ENCODE data around the gene PRKN.

The PRKN gene

DNA sequence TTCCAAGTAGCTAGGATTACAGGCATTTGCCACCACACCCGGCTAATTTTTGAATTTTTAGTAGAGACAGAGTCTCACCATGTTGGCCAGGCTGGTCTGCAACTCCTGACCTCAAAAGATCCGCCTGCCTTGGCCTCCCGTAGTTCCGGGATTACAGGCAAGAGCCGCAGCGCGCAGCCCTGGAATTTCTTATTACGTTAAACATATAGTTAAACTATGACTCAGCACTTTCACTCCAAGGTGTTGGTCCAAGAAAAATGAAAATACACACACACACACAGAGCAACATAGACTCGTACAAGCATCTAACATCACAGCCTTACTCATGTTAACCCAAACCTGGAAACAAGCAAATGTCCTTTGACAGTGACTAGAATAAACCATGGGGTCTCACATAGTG lies 663.9 kb downstream of the PRKN start:
- no peak for DNase-seq (ENCODE audit: low read depth, low spot score)

DNA sequence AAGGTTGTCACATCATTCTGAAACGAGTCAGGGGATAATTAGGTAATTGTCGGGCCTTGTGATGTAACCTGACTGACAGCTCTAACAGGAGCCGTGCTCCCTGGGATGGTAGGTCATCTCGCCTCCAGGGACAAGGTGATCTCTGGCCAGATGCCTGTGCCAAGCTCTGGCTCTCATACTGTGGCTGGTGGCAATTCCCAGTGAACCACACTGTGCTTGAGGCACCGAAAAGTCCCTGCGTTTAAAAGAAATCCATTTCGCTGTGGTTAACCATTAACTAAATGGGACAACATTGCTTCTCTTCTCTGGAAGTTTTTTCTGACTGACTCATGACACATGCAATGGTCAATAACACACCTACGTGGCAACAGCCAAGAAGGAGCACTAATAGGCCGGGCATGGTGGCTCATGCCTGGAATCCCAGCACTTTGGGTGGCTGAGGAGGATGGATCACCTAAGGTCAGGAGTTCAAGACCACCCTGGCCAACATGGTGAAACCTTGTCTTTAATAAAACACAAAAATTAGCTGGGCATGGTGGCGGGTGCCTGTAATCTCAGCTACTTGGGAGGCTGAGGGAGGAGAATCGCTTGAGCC lies 669.2 kb downstream of the PRKN start:
- DNase-seq (ENCODE audit: low read depth, low spot score), result no peak

DNA sequence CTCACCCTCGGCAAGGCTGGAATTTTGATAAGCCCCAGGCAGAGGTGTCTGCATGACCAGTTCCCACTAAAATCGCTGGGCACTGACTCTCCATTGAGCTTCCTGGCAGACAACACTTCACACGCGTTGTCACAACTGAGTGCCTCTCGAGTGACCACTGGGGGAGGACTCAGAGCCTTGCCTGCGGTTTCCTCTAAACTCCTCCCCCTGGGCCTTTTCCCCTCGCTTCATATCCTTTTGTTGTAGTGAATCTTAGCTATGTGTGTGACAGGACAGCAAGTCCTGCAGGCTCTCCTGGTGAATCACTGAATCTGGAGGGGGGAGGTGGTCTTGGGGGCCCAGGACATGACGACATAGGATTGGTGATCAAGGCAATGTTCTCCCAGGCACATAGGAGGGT lies 670.8 kb downstream of the PRKN start:
- DNase-seq (ENCODE audit: low read depth, low spot score), result peak; percentile 33

DNA sequence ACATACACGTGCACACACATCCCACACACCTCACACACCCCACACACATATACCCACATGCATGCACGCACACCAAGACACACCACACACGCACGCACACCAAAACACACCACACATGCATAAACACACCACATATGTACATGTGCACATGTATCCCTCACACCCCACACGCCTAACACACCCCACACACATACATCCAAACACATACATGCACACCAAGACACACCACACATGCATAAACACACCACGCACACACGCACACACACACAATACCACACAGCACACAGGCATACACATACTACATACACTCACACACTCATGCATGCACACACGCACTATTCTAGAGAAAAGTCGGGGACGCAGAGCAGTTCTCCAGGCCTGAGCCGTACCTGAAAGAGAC lies 671.5 kb downstream of the PRKN start:
- no peak for DNase-seq (ENCODE audit: low read depth, low spot score)

DNA sequence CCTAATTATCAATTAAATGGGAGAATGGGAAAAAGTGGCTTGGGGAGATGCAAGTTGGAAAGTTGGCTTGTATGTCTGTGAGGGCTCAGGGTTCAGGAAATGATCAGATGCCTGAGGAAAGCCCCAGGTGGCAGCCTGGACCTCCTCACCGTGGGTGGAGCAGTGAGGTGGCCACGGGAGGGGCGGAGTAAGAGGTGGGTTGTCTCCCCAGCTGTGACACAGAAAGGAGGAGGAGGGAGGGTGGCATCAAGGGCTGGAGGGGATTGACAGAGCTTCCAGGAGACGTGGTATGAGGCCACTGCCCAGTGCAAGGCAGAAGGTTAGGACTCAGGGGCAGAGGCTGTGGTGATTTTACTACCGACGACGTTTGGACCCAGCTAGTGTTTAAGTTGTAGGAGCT lies 672.2 kb downstream of the PRKN start:
- no peak for DNase-seq (ENCODE audit: low read depth, low spot score)

DNA sequence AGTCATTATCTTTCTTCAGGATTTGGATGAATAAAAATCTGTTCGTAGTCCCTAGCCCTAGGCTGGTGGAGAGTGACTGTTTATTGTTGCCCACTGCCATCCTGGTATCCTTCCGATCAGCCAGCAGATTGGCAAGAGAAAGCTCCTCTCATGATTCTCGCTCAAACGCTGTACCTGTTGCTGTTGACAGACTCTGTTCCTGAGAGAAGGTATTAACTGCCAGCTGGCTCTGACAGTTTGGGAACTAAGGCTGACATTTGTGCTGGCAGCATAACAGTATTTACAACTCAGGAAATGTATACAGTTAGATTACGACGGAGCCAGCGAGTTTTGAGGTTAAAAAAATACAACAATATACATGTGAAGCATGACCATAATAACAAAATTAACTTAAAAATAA lies 674.5 kb downstream of the PRKN start:
- no peak for DNase-seq (ENCODE audit: low read depth, low spot score)

DNA sequence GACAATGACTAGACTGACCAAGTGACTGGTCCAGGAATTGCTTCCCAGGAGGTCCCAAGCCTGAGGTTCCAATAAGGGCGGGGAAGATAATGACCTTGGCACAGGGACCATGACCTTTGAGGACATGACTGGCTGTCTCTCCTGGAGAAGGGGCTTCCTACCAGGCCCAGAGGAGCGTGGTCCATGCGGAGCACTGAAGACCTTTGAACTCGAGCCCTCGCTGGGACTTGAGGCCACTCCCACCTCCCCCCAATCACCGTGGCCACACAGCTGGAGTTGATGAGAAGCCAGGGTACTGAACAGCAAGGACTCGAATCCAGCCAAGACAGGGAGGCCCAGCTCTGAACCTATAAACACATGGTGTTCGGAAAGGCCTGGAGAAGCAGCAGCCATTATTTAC lies 677.0 kb downstream of the PRKN start:
- no peak for DNase-seq (ENCODE audit: low read depth, low spot score)

DNA sequence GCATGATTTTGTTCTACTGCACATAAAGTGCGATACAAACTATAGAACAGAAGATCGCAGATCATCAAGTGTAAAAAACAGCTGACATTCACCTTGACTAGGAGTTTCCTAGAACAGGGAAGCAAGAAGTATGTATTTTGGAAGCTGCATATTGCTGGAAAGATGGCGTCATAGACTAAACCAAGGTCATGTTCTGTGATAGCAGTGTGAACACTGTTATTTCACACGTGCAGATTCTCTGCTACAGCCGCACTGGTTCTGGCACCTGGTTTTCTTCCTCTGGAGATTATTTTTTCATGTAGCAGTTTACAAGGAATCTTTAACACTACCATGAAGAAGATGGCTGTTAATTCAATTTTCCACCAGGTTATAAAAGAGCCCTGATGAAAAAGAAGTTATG lies 681.2 kb downstream of the PRKN start:
- DNase-seq (ENCODE audit: low read depth, low spot score), result no peak

DNA sequence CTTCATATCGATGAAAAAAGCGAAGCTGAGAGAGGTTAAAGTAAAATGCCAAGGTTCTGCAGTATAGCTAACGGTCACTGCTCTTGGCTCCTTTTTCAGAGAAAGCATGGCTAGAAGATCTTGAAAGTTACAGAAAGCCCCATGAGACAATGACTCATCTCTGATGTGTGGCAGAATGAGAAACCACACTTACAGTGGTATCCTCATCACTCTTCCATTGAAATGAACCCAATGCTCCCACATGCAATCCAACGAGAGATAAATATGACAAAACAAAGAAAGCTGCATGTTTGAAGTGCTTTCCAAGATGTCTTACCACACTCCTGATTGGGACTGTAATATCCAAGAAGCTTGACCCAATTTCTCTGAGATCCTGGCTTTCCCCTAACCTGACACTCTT lies 694.9 kb downstream of the PRKN start:
- DNase-seq (ENCODE audit: low read depth, low spot score), result no peak

DNA sequence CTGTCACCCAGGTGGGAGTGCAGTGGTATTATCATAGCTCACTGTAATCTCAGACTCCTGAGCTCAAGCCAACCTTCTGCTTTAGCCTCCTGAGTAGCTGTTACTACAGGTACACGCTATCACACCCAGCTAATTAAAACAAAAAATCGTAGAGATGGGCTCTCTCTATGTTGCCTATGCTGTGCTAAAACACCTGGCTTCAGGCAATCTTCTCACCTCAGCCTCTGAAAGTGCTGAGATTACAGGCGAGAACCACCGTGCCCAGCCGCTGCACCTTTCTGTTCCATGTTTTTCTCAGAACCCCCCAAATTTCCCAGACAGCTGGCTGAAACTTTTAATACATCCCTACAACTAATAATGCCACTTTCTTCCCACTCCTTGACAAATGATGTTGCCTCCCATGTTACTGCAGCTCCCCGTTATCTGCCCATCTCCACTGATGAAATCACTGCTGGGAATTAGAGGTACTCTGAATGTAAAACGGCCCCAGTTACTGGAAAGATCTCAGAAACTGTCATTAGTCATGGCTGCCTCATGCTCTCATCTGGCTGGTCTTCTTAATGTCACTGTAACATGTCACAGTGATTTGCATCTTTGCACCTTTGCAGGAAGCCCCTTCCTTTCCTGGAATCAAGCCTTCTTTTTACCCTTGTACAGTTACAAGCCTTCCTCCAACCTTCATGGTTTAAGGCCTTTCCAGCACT lies 697.5 kb downstream of the PRKN start:
- DNase-seq (ENCODE audit: low read depth, low spot score), result no peak

DNA sequence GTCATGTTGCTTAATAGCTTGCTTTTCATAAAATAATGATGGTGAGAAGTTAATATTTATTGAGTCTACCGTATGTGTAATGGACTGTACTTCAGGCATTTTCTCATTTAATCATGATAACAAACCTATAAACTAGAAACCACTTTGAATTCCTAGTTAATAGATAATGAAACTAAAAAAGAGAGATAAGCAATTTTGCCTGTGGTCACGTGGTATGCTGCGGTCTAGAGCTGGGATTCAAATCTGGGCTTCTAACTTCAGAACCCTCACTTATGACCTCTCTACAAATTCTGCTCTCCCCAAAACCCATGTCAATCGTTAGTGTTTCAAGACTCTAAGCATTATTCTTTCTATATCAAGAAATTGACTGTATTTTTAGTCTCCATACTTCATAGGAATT lies 700.7 kb downstream of the PRKN start:
- DNase-seq (ENCODE audit: low read depth, low spot score), result no peak

DNA sequence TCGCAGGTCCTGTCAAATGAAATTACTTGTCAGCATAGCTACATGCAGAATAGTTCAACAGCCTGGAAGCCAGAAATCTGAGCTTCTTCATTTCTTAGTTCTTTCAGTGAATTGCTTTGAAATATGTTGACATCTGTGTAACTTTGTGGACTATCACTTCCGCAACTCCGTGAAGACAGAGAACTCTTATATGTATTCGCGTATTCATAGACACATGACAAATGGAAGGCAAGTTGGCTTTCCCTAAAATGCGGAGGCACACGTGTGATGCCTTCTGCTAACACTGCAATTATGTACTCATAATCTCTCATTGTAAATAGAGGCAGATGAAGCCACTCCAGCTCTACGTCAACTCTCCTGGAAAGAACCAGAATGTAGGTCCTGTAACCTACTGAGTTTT lies 701.5 kb downstream of the PRKN start:
- no peak for DNase-seq (ENCODE audit: low read depth, low spot score)

DNA sequence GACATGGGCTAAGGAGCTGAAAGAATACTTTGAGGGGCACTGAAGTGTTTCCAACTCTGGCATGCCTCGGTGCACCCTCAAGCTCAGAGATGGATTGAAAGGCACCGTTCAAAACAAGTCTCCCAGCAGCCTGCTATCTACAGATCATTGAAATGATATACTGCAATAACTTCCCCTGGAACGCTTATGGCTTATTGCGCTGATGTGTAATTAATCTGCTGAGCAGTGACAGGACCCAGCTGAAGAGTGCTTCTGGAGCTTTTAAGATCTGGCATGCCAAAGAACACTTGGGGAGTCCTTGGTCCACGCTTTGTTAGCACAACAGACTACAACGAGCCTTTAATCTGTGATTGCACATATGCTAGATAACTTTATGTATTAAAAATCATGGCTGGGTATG lies 708.2 kb downstream of the PRKN start:
- no peak for DNase-seq (ENCODE audit: low read depth, low spot score)

DNA sequence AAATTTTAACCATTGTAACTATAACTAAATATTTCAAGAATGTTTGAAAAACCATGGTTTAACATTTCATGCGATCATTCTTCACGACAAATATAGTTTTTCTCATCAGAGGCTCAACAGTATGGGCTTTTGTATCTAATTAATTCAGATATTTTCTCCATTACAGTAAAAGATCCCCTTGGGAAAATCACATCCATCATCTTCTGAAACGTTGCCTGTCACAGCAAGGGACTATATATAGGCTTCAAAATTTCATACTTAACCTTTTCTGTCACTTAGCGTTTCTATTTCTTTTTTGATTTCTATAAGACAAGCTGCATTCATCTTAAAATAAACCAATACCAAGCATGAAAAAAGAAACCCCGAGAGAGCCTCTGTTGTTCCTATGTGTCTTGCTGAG lies 710.0 kb downstream of the PRKN start:
- DNase-seq (ENCODE audit: low read depth, low spot score), result no peak

DNA sequence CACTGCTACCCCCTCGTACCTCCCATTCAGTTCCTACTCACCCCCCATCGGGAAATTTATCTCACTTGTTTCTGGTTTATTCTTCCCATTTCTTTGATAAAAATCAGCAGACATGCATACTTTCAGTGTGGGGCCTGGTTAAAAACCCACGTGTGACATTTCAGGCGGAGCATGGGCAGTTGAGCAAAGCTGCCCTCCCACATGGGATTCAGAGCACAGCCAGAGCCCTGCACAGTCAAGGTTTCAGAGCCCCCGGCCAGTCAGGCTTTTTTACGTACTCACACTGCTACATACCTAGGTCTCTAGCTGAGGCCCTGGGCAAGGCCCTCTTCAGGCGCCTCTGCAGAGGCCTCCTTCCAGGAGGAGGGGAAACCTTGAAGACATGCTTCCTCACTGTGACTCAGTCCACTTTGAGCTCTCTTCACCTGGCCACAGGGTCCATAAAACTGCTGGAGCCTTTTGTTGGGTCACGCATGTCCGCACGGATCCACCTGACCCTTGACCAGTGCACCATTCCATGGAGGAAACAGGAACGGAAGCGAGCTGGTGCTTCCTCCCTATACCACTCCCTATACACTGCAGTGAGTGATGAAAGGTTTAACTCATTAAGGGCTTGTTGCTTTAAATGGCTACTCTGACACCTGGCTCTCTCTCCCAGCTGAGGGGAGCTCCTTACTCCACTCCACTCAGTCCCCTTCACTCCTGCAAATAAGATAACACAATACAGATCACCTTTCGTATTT lies 713.3 kb downstream of the PRKN start:
- DNase-seq (ENCODE audit: low read depth, low spot score), result no peak

DNA sequence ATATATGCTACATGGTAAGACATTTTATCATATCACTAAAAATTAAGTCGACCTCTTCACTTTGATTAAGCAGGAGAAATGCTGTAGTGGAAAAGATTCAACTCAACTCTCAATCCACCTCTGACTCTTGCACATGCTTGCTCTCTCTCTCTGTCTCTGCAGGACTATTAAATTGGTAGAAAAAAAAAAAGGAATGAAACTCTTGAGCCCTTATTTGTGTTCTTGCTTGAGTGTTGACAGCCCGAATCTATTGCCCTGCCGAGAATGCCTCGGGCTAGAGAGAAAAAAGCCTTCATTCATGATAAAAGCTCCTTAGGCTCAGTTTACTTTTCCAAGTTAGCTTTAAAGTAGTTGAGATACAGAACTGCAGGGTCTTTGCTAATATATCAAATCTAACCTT lies 722.2 kb downstream of the PRKN start:
- DNase-seq (ENCODE audit: low read depth, low spot score), result no peak

DNA sequence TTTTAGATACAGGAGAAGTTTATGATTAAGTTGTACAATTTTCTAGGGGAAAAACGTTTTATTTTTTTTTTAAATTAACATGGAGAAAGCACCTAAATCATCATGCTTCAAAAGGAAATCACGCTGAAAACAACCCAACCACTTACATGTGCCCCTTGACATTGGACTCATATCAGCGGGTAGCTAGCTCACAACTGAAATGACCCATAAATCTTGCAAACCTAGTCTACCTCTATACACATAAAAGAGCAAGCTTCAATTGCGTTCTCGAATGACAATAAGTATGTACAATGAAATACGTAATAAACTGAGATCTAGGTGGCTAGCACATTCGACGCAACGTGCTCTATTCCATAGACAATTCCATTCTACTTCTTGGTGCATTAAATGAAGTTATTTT lies 730.8 kb downstream of the PRKN start:
- DNase-seq (ENCODE audit: low read depth, low spot score), result no peak

DNA sequence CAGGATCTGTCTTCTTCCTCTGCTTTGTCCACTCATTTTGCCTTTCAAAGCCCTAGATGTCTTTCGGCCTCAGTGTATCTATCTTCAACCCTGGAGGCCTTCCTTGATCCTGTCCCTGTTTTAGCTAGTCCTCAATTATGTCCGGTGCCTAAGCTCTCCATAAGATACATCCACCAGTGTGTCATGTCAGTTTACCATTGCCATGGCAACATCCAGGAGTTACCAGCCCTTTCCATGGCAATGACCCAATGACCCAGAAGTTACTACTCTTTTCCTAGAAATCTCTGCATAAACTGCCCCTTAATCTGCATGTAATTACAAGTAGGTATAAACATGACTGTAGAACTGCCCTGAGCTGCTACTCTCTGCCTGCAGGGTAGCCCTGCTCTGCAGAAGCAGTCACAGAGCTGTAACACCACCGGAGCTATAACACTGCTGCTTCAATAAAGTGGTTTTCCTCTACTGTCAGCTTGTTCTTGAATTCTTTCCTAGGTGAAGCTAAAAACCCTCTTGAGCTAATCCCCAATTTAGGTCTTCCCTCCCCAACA lies 741.6 kb downstream of the PRKN start:
- DNase-seq (ENCODE audit: low read depth, low spot score), result no peak

DNA sequence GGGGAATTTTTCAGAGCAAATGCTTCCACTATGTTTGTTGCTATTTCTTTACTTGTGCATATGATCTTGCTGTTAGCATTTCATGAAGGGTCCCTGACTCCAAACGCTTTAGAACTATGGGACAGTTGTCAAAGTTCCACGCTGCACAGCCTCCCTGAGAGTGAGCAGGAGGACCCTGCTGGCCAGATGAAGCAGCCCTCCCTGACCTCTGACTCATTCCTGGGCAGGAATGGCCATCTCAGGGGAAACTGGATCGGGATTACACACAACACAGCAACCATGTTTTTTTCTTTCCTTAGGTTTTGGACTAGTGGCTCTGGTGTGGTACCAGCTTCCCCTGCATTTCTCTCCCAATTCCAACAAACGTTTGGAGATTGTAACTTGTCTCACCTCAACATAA lies 742.9 kb downstream of the PRKN start:
- DNase-seq (ENCODE audit: low read depth, low spot score), result no peak

DNA sequence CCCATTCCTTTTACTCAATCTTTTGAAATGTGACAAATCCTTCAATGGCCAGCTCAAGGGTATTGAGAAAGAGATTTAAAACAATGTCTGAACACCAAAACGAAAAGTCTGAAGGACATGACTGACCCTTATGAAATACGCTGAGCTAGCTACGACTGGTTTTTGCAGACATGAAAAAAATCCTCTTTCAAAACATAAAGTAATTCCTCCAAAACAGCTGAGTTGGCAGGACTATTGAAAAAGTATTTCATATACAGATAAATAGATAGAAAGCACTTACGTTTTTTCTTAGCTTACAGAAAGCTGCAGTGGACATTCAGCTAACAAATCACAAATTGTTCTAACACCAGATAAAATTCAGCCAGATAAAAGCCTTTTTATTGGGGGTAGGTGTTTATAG lies 751.0 kb downstream of the PRKN start:
- DNase-seq (ENCODE audit: low read depth, low spot score), result no peak

DNA sequence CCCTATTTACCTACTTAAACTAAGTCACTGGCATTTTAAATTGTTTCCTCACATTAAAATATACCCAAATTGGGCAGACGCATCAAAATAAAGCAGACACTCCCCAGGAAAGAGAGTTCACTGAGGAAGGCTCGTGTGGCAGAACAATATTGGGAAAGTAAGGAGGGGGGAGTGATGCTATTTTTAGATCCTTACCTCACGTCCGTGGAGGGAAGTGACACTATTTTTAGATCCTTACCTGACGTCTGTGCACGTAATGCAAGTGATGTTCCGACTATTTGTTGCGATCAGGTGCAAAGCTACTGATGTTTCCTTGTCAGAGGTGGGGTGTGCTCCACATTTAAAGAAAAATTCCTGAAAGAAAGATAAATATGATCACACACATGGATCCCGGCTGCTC lies 754.5 kb downstream of the PRKN start:
- no peak for DNase-seq (ENCODE audit: low read depth, low spot score)

DNA sequence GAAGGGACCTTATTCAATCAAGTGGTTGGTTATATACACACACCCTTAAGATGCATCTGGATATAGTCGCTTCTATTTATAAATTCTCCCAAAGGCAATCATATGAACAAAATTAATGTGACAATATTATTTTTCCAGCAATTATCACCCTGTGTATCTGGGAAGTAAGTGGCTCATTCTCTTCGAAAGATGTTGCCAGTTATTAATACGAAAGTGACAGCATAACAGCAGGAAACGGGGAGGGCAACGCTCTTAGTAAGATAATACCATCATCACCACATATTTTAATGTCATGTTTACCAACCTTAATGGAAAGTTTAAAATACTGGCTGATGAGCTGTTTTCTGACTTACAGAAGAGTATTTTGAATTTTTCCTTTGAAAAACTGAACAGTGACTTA lies 756.5 kb downstream of the PRKN start:
- no peak for DNase-seq (ENCODE audit: low read depth, low spot score)

DNA sequence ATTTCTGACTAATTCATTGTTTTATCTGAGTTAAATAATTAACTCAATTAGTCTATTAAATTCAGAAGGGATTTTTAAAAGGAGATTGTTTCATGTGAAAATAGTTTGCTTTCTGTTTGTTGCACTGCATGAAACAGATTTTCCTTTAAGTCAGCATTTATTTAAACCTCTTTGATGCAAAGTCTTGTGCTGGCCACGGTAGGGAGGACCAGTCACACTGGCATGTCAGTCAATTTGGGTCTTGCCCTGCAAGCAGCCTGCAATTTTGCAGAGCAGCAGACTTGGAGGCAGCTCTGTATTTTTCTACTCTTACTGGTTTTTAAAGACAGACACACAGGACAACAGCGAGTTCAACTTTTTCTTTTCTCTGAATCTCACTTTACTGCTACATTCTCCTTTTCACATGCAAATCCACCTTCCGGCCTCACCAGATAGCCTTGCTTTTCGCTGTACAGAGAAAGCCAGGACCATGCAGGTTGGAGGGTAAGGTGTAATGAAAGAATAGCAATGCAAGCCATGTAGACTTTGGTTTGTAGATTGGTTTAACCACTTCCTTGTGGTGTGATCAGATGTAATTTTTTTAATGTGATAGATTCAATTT lies 763.8 kb downstream of the PRKN start:
- DNase-seq (ENCODE audit: low read depth, low spot score), result no peak

Measured in iPS DF 19.7 (cell line).